Fibroblast of skin of left quadriceps (primary cell): ENCODE measurements around the gene LEKR1.
A peak's percentile ranks its signal among the peaks of the same experiment; 100 is the strongest.

Experiments used
- DNase-seq, 2 experiments: peaks; one replicate each; pipeline ENCODE4 v3.0.0-alpha.2; 2013; ENCODE audit warnings: low read depth in 2 of 2

The LEKR1 gene

DNA sequence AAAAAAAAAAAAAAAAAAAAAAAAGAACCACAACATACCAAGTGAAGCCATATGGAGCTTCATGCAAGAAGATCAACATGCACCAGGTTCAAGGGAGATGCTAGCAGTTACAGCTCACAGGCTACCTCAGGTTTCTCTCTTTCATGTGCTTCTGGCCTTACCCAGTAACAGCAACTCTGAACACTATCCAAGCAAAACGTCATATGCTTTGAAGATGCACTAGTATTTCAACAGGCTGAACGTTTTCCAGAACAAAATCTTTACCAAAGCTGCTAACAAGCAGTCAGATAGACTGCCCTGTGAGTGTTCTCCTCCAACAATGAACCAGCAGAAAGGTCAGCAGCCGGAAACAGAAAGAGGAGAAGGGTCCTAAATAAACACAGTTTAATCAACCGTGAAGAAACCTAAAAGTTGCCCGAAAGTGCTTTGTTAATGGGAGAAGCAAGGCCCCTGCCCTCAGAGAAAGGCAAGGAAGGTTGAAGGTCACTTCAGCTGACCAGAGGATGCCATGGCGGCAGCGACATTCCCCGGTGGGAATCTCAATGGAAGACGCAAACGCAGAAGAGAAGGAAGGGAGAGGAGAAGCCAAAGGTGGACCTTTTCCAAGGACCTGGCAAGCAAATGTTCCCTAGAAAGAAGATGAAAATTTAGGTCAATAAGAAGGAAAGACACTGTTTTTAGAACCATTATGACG, 253.7 kb downstream of the LEKR1 start:
- DNase-seq = no peak

DNA sequence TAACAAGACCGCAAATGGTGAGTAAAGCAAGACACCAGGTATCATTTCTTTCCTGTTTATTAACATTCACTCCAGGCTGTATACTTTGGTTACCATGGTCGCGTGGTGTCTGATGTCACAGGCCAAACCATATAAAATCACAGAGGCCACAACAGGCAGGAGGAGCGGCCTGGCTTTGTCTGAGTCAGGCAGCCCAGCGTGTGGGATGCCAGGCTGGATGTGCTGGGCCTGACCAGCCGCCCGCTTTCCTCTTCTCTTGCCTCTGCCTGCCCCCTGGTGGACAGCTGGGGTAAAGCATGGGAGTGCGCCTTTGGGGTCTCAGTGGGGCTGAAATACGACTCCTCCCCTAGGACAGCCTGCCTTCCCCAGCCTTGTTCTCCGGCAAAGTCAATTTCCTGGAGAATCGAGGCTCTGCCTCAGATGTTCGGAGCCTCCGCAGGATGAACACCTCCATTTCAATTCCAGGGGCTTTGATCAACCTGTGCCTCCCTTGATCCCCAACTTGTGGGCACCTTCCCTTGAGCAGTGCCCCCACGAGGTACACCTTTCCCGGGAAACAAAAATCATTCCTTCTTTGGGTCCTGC, 255.6 kb downstream of the LEKR1 start:
- DNase-seq = peak; percentile 72 to 77

DNA sequence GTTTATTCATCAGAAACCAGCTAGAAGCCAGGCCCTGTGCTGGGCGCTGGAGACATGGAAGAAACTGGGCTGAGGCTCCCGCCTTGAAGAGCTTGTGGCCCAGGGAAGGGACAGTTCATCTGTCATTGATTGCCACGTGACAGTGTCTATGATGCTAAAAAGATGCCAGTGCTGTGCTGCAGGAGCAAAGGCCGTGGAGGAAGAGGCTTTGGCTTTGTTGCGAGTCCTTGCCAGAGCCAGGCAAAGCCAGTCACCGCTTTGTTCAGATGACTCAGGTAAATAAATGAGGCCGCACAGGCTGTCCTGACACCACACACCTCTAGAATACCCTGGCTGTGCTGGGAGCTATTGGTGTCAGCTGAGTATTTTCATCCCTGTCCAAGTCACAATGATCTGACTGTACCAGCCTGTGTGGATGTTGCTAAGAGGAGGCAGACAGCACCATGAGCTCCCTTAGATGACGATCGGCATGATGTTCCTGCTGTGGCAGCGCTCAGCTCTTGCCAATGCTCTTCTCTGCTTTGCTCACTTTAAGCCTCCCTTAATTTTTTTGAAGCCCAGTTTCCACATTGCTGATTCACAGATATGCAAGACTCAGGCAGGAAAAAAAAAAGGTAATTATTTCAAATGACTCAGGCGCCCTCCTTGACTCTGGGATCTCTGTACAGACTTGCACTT, 256.3 kb downstream of the LEKR1 start:
- DNase-seq = peak in 1 of 2 experiments; percentile 51

DNA sequence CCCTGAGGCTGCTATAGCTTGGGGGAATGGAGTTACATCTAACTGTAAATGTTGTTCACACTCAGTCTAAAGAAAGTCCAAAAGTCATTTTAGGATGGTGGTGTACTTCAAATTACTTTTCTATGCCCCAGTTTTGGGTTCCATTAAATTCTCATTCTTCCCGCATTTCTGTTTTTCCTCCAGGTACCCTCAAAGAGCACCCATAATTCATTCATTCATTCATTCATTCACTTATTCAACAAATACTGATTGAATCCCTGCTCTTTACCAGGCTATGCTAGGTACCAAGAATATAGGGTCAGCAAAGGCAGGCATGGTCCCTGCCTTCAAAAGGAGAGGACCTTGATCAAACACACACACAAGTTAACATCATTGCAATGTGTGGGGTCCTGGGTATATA, 257.7 kb downstream of the LEKR1 start:
- no peak for DNase-seq

DNA sequence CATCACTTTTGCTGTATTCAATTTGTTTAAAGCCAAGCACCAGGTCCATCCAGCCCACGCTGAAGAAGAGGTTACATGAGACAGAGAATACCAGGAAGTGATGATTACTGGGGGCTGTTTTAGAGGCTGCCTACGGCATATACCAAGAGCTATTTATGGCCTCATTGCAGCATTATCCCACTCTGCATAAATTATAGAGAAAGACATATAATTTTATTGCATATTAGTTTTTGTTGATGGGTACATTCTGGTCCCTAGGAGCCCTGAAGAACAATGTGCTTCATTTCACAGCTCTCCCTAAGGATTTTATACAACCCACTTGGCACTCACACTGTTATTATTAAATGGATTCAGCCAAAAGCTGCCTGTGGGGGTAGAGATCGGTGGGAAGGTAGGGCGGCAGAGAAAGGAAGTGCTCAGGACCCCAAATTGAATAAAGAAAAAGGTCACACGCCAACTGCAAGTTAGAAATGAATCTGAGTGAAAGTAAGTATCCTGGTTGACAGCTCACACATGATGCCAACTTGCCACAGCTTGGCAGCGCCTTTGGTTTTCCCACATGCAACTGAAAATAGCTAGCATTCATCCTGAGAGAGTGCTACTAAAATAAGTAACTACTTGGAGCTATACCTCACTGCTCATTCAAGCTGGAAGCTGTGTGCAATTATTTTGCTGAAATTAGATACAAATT, 260.1 kb downstream of the LEKR1 start:
- no peak for DNase-seq

DNA sequence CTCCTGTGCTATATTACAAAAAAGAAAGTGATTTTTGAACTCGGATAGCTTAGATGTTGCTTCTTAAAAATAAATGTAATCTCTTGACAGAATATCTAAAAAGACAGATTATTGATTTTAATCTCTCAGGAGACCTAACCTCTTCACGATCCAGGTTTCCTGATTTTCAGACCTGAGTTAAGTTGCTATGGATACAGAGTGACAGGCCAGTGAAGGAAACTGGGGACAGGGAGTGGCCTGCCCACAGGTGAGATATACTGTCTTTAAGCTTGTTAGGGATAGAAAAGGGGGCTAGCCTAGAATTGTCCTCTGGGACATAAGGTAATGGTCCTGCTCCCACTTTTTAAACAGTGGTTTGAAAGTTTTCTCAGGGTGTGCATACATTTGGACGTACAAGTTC, 260.6 kb downstream of the LEKR1 start:
- no peak for DNase-seq

DNA sequence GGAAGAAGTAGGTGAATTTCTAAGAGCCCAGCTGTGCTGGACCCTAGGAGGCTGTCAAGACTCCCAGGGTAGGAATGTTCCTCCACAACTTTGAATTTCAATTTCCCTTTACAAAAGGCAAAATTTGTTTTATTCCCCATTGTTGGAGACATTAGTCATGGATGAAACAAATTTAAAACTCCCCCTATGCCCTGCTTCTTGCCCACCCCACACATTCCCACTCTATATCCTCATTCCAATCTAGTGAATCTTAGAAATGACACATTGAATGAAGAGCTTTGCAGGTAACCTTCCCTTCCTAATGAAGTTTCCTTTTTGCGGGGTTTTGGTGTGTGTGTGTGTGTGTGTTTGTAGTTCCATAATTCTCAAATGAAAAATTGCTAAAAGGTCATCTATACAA, 261.2 kb downstream of the LEKR1 start:
- DNase-seq = no peak

DNA sequence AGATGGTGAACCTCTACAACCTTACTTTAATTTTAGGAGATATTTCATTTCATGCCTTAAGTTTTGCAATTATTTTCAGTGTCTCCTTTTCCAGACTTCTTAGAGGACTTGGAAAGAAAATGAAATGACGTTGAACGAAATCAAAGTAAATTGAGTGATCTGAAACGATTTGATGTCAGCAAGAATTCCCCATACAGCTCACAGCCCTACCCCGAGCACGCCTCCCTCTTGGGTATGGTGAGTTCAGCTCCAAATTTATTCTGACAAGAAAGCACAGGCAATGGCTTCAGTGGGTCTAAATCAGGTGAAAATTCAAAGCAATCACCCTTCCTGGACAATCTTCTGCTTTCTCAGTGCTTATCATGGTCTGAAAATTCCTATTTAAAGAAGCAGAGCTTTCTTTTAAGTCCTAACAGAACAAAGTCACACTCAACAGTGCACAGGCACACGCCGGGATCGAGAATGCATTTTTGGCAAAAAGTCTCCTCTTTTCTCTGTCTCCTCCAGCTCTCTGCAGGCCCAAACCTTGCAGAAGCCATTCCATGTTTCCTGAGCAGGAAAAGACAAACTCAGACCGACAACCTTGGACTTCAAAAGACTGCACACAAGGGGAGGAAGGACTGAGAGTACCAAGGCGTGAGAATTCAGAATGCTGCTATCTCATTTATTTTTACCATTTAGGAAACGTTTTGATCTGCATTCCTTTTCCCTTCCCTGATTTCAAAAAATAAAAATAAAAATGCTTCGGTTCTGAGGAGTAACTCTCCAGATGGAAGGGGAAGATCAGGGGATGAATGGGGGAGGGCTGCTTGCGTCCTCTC, 261.8 kb downstream of the LEKR1 start:
- no peak for DNase-seq

DNA sequence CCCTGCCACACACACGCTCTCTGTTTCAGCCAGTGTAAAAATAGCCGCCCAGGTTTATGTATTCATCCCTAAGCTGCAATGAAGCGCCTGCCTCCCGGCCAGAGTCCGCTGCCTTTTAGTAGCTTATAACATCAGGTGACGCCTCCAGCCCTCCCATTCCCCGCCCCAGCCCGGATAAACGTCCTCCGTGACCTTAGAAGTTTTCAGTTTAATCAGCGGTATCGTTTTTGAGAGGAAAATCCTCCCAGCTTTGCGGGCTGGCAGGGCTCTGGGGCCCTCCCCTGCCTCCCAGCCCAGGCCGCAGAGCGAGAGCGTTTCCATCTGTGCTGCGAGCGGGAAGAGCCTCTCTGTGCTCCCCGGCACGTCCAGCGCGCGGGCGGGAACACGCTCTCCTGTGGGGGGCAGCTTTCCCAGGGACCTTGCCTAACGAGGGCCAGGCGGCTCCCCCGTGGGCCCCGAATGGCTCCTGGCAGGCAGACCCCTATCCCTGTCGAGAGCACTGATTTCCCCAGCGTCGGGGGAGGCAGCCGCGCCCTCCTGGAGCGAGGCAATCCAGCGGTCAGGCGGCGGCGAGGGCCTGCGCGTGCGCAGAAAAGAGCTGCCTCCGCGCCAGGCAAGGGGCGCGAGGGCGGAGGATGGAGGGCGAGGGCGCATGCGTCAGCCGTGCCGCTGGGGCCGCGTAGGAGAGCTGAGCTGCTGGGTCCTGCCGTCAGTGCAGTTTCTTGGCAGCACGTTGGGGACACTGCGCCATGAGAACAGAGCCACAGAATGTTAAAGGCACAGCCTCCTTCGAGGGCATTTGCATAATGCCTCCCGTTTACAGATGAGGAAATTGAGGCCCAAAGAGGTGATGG, 262.7 kb downstream of the LEKR1 start:
- DNase-seq = peak; percentile 84 to 85

DNA sequence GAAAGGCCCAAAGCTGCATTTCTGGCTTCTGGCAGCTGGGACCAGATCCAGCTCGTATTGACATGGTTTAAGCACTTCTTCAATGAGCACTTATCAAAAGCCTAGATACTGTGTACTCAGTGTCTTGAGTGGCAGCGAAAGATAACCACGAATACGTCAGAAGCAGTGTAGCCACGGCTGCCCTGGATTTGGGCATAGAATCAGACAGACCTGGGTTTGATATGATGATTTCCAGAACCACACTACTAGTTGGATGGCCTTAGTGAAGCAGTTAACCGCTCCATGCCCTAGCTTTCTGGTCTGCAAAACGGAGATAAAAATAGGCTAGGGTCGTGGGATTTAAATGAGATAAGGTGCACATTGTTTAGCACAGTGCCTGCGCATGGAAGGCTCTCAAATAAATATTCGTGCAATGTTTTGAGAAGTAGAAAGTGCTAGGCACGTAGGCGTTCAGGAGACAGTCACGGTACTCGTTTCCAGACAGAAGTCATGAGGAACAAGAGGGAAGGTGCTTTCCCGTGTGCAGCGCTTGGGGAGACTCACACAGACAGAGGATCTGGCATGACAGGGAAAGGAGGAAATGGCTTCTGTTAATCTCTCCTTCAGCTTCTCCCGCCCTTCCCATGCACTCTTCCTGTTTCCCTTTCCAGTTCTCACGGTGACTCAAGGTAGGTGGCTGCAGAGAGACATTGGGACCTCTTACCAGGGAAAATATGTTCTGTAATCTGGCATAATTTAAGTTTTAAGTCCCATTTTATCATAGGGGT, 263.5 kb downstream of the LEKR1 start:
- DNase-seq = no peak

DNA sequence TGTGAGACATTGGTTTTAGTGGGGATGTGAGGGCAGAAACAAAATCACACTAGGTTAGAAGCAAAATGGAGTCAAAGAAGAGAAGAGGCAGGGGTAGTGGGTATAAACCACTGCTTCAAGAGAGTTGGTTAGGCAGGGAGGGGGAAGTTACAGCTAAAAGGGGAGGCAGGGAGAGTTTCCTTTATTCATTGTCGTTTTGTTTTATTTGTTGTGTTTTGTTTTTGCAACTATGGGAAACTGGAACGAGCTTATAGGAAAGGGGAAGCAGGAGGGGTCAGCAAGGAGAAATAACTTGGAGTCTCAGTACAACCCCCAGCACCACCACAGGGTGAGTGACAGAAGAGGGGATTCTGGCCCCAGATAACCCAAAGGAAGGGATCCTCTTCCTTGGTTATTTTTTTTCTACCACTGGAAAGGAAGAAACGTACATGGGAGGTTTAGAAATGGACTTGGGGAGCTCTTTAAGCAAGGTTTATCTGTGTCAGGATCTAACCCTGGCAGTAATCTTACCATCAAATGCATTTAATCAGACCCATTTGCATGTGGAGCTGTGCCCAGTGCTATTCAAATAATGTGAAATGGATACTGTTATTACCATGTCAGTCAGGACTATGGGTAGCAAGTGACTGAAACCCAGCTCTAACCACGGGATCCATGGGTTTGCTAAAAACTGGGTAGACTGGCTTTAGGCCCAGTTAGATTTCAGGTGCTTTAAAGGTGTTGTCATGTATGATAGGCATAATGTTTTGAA, 265.1 kb downstream of the LEKR1 start:
- DNase-seq = no peak

DNA sequence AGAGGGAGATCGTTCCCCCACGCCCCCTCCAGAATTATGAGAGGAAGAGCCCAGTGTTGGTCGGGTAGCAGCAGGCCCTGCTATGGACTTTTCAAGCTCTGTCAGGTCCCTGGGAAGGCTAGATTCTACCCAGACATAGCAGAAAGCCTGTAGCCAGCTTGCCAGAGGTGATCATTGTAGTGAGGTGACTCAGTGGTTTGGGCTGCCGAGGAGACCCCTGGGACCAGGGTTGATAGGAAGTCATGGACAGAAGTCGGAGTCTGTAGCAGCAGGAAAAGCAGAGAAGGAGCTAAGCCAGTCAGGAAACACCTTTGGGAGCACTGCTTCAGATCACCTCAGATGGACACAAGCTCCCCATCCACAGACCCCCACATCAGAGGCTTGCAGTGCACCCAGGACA, 266.1 kb downstream of the LEKR1 start:
- no peak for DNase-seq

DNA sequence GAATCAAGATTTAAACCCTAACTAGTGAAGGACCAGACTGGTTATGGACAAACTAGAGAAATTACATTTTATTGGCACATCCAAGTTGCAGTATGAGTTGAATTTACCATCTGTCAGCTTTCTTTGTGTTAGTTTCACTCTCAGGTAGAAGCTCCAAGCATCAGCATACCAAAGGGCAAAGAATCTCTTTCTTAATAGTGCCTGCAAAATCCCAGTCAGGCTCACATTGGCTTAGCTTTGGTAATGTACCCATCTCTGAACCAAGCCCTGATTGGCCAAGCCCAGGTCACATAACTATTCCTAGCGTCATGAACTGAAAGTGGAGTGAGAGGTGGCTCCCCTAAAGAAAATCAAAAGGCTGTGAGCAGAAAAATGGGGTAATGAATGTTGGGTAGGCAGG, 266.9 kb downstream of the LEKR1 start:
- no peak for DNase-seq

DNA sequence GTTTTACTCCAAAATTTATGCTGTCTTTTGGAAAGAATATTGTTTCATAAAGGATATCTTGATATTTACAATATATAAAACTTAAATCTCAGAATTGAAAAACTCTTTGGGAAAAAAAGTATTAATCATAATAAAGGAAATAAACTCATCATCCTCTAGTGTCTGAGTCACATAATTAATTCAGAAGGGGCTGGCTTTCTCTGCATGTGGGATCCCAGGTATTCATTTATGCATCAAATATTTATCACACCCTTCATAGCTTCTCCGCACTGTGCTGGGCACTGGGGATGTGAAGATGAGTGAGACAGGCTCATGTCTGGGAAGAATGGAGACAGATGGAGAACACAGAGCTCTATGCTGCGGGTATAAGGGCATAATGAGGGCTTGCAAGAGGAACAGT, 268.1 kb downstream of the LEKR1 start:
- no peak for DNase-seq

DNA sequence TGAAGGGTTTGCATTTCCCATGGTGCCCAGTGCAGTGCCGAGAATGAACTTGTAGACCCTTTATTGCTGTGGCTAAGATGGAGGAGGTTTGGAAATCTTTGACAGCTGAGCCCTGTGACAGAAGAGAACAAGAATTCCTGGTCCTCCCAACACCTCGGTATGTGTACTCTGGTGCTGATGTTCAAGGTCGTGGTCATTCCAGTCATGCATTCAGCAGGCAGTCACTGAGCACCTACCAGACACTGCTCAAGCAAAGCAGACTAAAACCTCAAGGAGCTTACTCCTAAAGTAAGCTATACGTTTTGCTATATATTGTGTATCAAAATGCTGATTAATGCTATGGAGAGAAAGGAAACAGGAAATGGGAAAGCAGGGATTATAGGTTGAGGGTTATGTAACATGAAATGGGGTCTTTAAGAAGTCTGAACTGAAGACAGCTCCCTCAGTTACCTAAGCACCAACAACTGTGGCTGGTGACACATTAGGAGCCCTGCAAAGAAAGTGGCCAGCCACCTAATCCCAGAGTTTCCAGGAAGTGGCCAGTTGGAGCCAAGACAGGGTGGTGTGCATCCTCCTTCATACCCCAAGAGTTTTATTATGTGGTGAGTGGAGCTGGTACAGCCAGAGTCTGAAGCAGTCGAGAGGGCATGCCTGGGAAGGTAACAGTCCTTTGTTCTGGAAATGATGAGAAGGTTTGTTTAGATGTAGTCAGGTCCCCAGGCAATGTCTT, 268.8 kb downstream of the LEKR1 start:
- no peak for DNase-seq
